Colonic mucosa (tissue), 4 donors: Measurements from ENCODE around the gene FAM131B. TPM values are rescaled to one million over a fixed set of nuclear protein-coding genes. Genes with fewer than 3 reads are reported as not detected.

Experiments used
- DNase-seq: peaks from one replicate; pipeline ENCODE4 v3.0.0-alpha.2; 2020
- H3K27ac ChIP-seq: fragments of 200-600 bp; one replicate; pipeline ENCODE4 v1.8.0; 2021
- H3K27me3 ChIP-seq: fragments of 200-600 bp; one replicate; pipeline ENCODE4 v1.8.0; 2021
- H3K36me3 ChIP-seq: fragments of 200-600 bp; one replicate; pipeline ENCODE4 v1.8.0; 2021
- H3K4me1 ChIP-seq: fragments of 200-600 bp; one replicate; pipeline ENCODE4 v1.8.0; 2021; ENCODE audit warnings: mild to moderate bottlenecking
- H3K4me3 ChIP-seq: fragments of 200-600 bp; one replicate; pipeline ENCODE4 v1.8.0; 2021
- H3K9ac ChIP-seq, 2 donors: one replicate each; pipeline ENCODE4 v1.7.0; 2013; ENCODE audit warnings: control low read depth in 2 of 2, low read depth in 2 of 2, low read length in 2 of 2
- H3K9me3 ChIP-seq: fragments of 200-600 bp; one replicate; pipeline ENCODE4 v1.8.0; 2021
- CTCF ChIP-seq: fragments of 200-600 bp; IDR thresholded peaks from one replicate; pipeline ENCODE4 v1.8.0; 2022; ENCODE audit warnings: antibody characterized with exemption, mild to moderate bottlenecking
- intact Hi-C: fragments of 100-400 bp; cut with DNase I; formaldehyde crosslinking; loops from one replicate; pipeline ENCODE4 v1.14.1; 2022
- total RNA-seq, 2 donors: library from RNA; stranded (reverse); fragmentation: NEBNext Ultra II Directional in 1 of 2; extraction: Animal tissue kit (Norgen Biotek cat#: 25700) in 1 of 2; gene quantifications; one replicate each; pipeline ENCODE4 v1.2.1, GENCODE V29; 2021
- donor health status: healthy.
- donor health status: DM: no; HTN: no; CAD: no.
- donor health status: DM: no; HTN: no; CAD: no.

FAM131B gene
- 1 to 10 TPM in 1 of 2 donors, under 1 TPM in 1; 0.40 to 1.8 TPM for total RNA-seq

GRCh38 chr7:143362131-143363015 is at the start of gene FAM131B:
FAM131B (minus strand) TSS chr7:143362713; CDS start chr7:143362603, 110 bp downstream.
- TF ChIP-seq CTCF = no peak
- no peaks in the 10 kb centered on the region for H3K36me3 ChIP-seq
- H3K4me1 ChIP-seq = no peaks in the 10 kb centered on the region
- no peak within 1 kb of the TSS for H3K27ac ChIP-seq
- intact Hi-C loops = no loop called here
- peak within 1 kb of the TSS; percentile 52 for H3K4me3 ChIP-seq
- peaks cover 30% of the 10 kb centered on the region for H3K27me3 ChIP-seq
- H3K9me3 ChIP-seq = no peaks in the 10 kb centered on the region
- H3K9ac ChIP-seq = peak within 1 kb of the TSS in 1 of 2 donors; percentile 24
- no peak for DNase-seq

- intact Hi-C loops = loop anchor here (5.0 kb wide), 1 partner anchor 90 kb away; no protein-coding TSS in a partner anchor
Observed at GRCh38 chr7:143411976-143412708, 49.6 kb upstream of the FAM131B start.

DNA sequence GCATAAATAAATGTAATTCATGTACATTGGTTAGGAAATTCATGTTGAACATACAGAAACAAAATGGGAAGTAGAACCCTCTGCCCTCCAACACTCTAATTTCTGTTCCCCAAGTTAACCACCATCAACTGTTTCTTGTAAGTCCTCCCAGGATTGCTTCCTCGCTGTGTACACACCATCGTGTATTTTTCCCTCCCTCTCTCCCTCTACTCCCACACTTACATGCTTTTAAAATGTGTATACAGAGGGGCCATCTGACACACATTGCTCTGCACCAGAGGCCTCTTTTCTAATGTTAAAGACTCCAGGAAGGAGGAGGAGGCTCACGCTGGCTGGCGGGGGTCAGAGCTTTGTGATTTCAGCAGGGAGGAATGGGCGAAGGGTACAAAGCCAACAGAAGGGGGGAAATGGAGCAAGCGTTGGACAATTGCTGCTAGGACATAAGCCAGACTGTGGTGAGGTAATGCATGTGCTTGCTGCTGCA is 48.0 kb upstream of the FAM131B start:
- Histone ChIP-seq H3K9me3 (no peaks in the 10 kb centered on the region), H3K36me3 (no peaks in the 10 kb centered on the region), H3K27ac (no peak overlapping the region), H3K4me3 (no peak overlapping the region), H3K9ac (no peak overlapping the region), H3K4me1 (peaks cover 12% of the 10 kb centered on the region), H3K27me3 (no peaks in the 10 kb centered on the region)
- DNase-seq = no peak
- intact Hi-C loops = loop anchor here (5.0 kb wide), 1 partner anchor 88 kb away; no protein-coding TSS in a partner anchor
- TF ChIP-seq CTCF = no peak

More at GRCh38 chr7:143411976-143412708, 49.6 kb upstream of the FAM131B start:
- no peak for DNase-seq
- no peak overlapping the region for H3K4me3 ChIP-seq
- no peaks in the 10 kb centered on the region for H3K27me3 ChIP-seq
- H3K9me3 ChIP-seq = no peaks in the 10 kb centered on the region
- no peak for TF ChIP-seq CTCF
- no peak overlapping the region for H3K27ac ChIP-seq
- H3K9ac ChIP-seq = no peak overlapping the region
- no peaks in the 10 kb centered on the region for H3K36me3 ChIP-seq
- peaks cover 12% of the 10 kb centered on the region for H3K4me1 ChIP-seq

- intact Hi-C loops = no loop called here
- peak; percentile 81 for DNase-seq
- peak within 1 kb of the TSS; percentile 2 for H3K27ac ChIP-seq
- no peaks in the 10 kb centered on the region for H3K9me3 ChIP-seq
- no peaks in the 10 kb centered on the region for H3K36me3 ChIP-seq
- peak; percentile 36 for TF ChIP-seq CTCF
- H3K27me3 ChIP-seq = no peaks in the 10 kb centered on the region
- H3K9ac ChIP-seq = peak within 1 kb of the TSS; percentile 56 to 73
- peaks cover 12% of the 10 kb centered on the region for H3K4me1 ChIP-seq
- peak within 1 kb of the TSS; percentile 62 for H3K4me3 ChIP-seq
Observed at GRCh38 chr7:143408686-143409561, 46.4 kb upstream of the FAM131B start, which contains the start of gene EPHA1. EPHA1 (minus strand) TSS chr7:143408856; CDS start chr7:143408805, 51 bp downstream.
